HG03432 (cell line): ENCODE measurements around the gene SH2B3.
"Not testable (repeated sequence)": the region's sequence is repeated elsewhere in the genome, so short reads cannot be mapped to it uniquely, and the experiment has no call there.

Experiments used
- ATAC-seq: cut with Tn5 transposase; IDR thresholded peaks from one replicate; pipeline ENCODE4 v1.9.1; 2021; ENCODE audit warnings: mild to moderate bottlenecking, moderate library complexity; ENCODE audit not compliant: unreplicated experiment

SH2B3 gene

GRCh38 chr12:111455448-111456320, 50.0 kb downstream of the SH2B3 start:
- no peak for ATAC-seq

GRCh38 chr12:111457071-111457470, 51.3 kb downstream of the SH2B3 start:
- no peak for ATAC-seq

GRCh38 chr12:111457577-111457976, 51.9 kb downstream of the SH2B3 start:
- no peak for ATAC-seq

GRCh38 chr12:111458546-111459172, 52.9 kb downstream of the SH2B3 start:
- ATAC-seq, result no peak

- ATAC-seq, result not testable (repeated sequence)
Observed at GRCh38 chr12:111460111-111460510, 54.4 kb downstream of the SH2B3 start.

GRCh38 chr12:111462210-111462769, 56.6 kb downstream of the SH2B3 start:
- no peak for ATAC-seq

- ATAC-seq, result no peak
Observed at GRCh38 chr12:111467092-111467856, 61.6 kb downstream of the SH2B3 start.

- no peak for ATAC-seq
Observed at GRCh38 chr12:111467857-111468241, 62.1 kb downstream of the SH2B3 start.

GRCh38 chr12:111469401-111469800, 63.7 kb downstream of the SH2B3 start:
- ATAC-seq, result no peak

GRCh38 chr12:111471236-111471635, 65.5 kb downstream of the SH2B3 start:
- ATAC-seq, result no peak

GRCh38 chr12:111482462-111482861, 76.7 kb downstream of the SH2B3 start:
- no peak for ATAC-seq

GRCh38 chr12:111488271-111488670, 82.5 kb downstream of the SH2B3 start:
- no peak for ATAC-seq

GRCh38 chr12:111488798-111489197, 83.1 kb downstream of the SH2B3 start:
- no peak for ATAC-seq

- ATAC-seq, result not testable (repeated sequence)
Observed at GRCh38 chr12:111492979-111493378, 87.3 kb downstream of the SH2B3 start.

- ATAC-seq, result no peak
Observed at GRCh38 chr12:111494676-111495075, 89.0 kb downstream of the SH2B3 start.
